Kidney epithelial cell (primary cell): ENCODE results near the gene TEX26. TPM values are rescaled to one million over a fixed set of nuclear protein-coding genes. Genes with fewer than 3 reads are reported as not detected.
A peak's percentile ranks its signal among the peaks of the same experiment; 100 is the strongest.

Source experiments
- DNase-seq: peaks from one replicate; pipeline ENCODE4 v3.0.0-alpha.2; 2010; ENCODE audit warnings: low read depth
- H3K27me3 ChIP-seq: 2 replicates; pipeline ENCODE4 v1.6.0; 2011; ENCODE audit warnings: low read length; ENCODE audit not compliant: control insufficient read depth, insufficient read depth
- H3K36me3 ChIP-seq: 2 replicates; pipeline ENCODE4 v1.5.1; 2011; ENCODE audit warnings: low read length; ENCODE audit not compliant: control insufficient read depth, insufficient read depth
- H3K4me3 ChIP-seq: 2 replicates; pipeline ENCODE4 v1.5.1; 2011; ENCODE audit warnings: low read depth, mild to moderate bottlenecking, control low read depth, low read length
- total RNA-seq: library from RNA; depleted of rRNA; stranded (reverse); fragments of >200 nt; gene quantifications from 2 replicates; pipeline ENCODE4 v1.2.3, GENCODE V29; 2015
- TF ChIP-seq, protein P1 (sequence below): IDR thresholded peaks from 2 replicates; pipeline ENCODE4 v1.5.1; 2011; ENCODE audit warnings: mild to moderate bottlenecking, moderate library complexity, low read length, control low read depth, inconsistent platforms; ENCODE audit not compliant: insufficient read depth, poor library complexity, severe bottlenecking

Gene TEX26
- total RNA-seq, 1 donor from 2014 or later = not detected

DNA sequence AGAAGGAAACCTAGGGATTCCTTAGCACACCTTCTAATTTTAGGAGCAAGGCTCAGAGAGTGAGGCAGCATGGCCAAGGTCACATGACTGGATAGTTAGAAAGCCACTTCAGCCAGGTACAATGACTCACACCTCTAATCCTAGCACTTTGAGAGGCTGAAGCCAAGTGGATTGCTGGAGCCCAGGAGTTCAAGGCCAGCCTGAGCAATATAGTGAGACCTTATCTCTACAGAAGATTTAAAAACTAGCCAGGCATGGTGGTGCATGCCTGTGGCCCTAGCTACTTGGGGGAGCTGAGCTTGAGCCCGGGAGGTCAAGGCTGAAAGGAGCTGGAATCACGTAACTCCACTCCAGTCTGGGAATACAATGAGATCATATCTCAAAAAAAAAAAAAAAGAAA is 69.2 kb downstream of the TEX26 start:
- H3K4me3 ChIP-seq = no peak overlapping the region
- no peaks in the 10 kb centered on the region for H3K36me3 ChIP-seq
- H3K27me3 ChIP-seq = peaks cover 7% of the 10 kb centered on the region
- TF ChIP-seq, protein P1, sequence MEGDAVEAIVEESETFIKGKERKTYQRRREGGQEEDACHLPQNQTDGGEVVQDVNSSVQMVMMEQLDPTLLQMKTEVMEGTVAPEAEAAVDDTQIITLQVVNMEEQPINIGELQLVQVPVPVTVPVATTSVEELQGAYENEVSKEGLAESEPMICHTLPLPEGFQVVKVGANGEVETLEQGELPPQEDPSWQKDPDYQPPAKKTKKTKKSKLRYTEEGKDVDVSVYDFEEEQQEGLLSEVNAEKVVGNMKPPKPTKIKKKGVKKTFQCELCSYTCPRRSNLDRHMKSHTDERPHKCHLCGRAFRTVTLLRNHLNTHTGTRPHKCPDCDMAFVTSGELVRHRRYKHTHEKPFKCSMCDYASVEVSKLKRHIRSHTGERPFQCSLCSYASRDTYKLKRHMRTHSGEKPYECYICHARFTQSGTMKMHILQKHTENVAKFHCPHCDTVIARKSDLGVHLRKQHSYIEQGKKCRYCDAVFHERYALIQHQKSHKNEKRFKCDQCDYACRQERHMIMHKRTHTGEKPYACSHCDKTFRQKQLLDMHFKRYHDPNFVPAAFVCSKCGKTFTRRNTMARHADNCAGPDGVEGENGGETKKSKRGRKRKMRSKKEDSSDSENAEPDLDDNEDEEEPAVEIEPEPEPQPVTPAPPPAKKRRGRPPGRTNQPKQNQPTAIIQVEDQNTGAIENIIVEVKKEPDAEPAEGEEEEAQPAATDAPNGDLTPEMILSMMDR = no peak
- DNase-seq = no peak

DNA sequence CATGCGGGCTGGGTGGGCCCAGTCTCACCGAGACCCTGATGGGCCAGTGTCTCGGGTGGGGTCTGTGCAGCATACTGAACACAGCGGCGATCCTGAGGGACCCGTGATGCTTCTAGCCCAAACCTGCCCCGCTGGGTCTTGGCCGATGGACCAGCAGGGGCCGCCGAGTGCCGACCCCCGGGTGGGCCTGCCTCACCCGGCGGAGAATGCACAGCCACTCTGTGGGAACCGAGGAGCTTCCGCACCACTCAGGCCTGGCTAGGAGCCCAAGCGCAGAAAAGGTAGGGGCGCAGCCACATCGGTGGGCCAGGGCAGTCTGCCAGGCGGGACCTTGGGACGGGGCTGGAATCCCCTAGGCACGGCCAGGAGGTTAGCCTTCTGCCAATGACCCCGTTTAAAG is 72.6 kb downstream of the TEX26 start:
- DNase-seq = no peak
- no peaks in the 10 kb centered on the region for H3K36me3 ChIP-seq
- TF ChIP-seq, protein P1 = no peak
- H3K4me3 ChIP-seq = no peak overlapping the region
- peaks cover 3% of the 10 kb centered on the region for H3K27me3 ChIP-seq

DNA sequence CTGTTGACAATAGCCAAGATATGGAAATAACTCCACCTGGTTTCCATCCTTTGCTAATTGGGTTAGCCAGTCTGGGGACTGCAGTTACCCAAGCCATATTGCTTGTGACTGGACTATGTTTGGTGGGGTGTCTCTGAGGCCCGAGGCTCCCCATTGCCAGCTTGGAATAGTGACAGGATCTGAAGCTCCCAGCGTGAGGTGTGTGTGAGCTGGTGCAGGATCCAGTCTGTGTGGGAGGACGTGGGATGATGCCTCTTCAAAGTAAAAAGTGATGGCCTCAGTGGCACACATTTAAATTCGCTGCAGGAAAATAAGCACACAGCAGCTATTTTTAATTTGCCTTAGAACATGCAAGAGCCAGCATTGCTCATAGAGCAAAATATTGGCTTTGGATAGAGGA is 75.0 kb downstream of the TEX26 start:
- H3K4me3 ChIP-seq = no peak overlapping the region
- H3K27me3 ChIP-seq = no peaks in the 10 kb centered on the region
- DNase-seq = no peak
- TF ChIP-seq, protein P1 = no peak
- H3K36me3 ChIP-seq = no peaks in the 10 kb centered on the region

DNA sequence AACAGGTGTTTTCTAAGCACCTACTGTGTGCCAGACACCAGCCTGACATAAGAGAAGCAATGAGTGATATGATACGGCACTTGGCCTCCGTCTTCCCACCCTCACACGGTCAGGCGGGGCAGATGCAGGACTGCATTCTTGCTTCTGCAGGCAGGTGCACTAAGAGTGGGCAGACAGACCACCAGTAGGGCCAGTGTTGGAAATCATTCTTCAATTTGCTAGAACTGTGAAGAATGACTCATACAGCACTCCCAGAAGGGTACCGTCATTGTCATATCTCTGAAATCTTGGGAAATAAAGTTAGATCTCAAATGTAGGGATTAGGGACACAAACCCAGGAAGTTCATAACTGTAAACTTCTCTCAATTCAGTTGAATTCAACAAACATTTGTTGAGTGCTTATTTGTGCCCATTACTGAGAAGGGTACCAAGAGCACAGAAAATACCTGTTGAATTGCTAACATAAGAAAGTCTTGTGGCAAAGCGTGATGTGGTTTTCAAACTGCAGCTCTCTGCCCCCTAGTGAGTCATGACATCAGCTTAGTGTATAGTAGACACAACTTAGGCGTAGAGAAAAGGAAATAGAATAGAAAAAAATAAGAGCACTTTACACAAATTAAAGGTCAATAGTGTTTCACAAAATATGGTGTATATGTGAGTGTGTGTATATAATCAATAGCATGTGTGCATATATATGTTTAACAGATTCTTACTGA is 76.1 kb downstream of the TEX26 start:
- no peak for DNase-seq
- no peaks in the 10 kb centered on the region for H3K27me3 ChIP-seq

DNA sequence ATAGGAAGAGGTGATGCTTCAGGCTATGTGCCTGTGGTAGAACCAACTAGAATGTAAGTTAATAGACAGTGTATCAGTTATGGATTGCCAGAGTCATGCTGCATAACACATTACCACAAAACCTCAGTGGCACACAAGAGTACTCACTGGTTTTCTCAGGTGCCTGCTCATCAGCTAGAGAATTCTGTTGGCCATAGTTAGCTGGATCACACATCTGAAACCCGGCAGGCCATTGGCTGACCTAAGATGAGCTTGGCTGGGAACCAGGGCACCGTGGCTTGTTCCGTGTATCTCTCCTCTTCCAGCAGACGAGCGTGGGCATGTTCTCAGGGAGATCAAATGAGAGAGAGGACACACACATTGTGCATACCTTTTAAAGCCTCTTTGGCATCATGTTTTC is 76.7 kb downstream of the TEX26 start:
- DNase-seq = peak; percentile 12
- TF ChIP-seq, protein P1 = no peak
- no peaks in the 10 kb centered on the region for H3K36me3 ChIP-seq
- no peaks in the 10 kb centered on the region for H3K27me3 ChIP-seq
- H3K4me3 ChIP-seq = no peak overlapping the region

More for the DNA sequence above, 76.1 kb downstream of the TEX26 start:
- TF ChIP-seq, protein P1 = no peak
- H3K36me3 ChIP-seq = no peaks in the 10 kb centered on the region
- H3K4me3 ChIP-seq = no peak overlapping the region

DNA sequence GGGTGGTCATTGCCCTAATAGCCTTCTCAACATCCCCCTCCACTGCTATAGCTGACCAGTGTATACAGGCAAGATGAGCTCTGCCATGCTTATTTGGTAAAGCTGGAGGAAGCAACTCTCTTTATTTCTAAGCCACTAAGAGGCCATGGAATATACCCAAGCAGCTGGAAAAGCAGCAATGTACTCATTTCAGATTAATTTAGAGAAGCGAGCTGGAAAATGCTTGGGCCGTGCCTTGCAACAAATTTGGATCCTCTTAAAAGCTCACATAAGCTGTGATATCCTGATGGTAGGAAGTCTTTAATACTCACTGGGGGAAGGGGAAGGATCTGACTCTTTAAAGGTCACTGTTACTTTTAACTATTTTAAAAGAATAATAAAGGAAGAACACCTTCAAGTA is 77.8 kb downstream of the TEX26 start:
- TF ChIP-seq, protein P1 = no peak
- no peak overlapping the region for H3K4me3 ChIP-seq
- no peaks in the 10 kb centered on the region for H3K36me3 ChIP-seq
- DNase-seq = no peak
- no peaks in the 10 kb centered on the region for H3K27me3 ChIP-seq
